Gastroesophageal sphincter (tissue), 3 donors: ENCODE data around the gene PSMB3.

Experiments used
- CTCF ChIP-seq, 4 experiments: fragments of 200-600 bp in 2 of 4; fragments of 450-650 bp in 2 of 4; sonication (generic) in 1 of 4; IDR thresholded peaks; one replicate each; pipeline ENCODE4 v1.5.1; 2017 to 2019; ENCODE audit warnings: antibody characterized with exemption in 4 of 4, mild to moderate bottlenecking in 2 of 4, moderate library complexity in 2 of 4
- POLR2A ChIP-seq, 2 donors: fragments of 450-650 bp; IDR thresholded peaks; one replicate each; pipeline ENCODE4 v1.6.1; 2017; ENCODE audit warnings: antibody characterized with exemption in 2 of 2, mild to moderate bottlenecking in 2 of 2, moderate library complexity in 1 of 2

GRCh38 chr17:38719289-38719942 is 33.1 kb upstream of the PSMB3 start:
- no peak for TF ChIP-seq CTCF (IDR thresholded peaks at IDR 0.05)
- TF ChIP-seq POLR2A (IDR thresholded peaks at IDR 0.05): no peak
